Hypothalamus (tissue), 51 donors: ENCODE data around the gene TNS3.
A peak's percentile ranks its signal among the peaks of the same experiment; 100 is the strongest.

Experiments
- DNase-seq, 51 donors: peaks; one replicate each; lab custom pipeline; 2025; lab: John Stamatoyannopoulos, UW

TNS3 gene

GRCh38 chr7:47458057-47458456 lies 123.9 kb downstream of the TNS3 start:
- DNase-seq = no peak

DNA sequence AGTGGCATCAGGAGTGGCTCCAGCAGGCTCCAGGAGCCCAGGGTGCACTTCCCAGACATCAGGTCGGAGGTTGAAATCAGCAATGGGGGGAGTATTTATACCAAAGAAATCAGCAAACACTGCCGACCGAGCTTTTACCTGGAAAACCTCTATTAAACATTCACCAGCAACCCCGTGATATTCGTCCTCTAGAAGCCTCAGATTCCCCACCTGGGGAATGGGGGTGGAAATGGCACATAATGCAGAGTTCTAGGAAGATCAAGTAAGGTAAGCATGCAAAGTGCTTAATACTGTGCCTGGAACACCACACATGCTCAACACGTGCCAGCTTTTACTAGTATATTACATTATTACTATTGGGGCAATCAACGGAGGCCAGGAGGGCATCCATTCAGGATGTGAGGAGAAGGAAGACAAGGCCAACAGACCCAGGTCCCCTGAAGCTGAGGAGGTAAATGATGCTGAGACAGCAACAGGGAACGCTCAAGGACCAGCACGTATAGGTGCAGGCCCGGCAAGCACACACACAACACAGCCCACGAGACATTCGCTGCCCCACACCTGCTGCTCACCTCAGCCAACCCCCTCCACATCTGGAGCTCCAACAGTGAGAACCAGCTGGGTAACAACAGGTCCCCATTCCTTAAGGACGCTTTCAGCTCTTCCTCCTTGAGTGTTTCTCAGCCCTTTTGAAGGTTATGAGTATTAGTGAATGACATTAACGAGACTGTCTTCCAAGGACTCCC lies 125.5 kb downstream of the TNS3 start:
- DNase-seq = no peak

GRCh38 chr7:47455872-47456185 lies 126.1 kb downstream of the TNS3 start:
- no peak for DNase-seq

- DNase-seq = no peak
These were observed 126.7 kb downstream of the TNS3 start for GRCh38 chr7:47454974-47455871.

- DNase-seq = no peak
These were observed 127.6 kb downstream of the TNS3 start for GRCh38 chr7:47454069-47454973.

DNA sequence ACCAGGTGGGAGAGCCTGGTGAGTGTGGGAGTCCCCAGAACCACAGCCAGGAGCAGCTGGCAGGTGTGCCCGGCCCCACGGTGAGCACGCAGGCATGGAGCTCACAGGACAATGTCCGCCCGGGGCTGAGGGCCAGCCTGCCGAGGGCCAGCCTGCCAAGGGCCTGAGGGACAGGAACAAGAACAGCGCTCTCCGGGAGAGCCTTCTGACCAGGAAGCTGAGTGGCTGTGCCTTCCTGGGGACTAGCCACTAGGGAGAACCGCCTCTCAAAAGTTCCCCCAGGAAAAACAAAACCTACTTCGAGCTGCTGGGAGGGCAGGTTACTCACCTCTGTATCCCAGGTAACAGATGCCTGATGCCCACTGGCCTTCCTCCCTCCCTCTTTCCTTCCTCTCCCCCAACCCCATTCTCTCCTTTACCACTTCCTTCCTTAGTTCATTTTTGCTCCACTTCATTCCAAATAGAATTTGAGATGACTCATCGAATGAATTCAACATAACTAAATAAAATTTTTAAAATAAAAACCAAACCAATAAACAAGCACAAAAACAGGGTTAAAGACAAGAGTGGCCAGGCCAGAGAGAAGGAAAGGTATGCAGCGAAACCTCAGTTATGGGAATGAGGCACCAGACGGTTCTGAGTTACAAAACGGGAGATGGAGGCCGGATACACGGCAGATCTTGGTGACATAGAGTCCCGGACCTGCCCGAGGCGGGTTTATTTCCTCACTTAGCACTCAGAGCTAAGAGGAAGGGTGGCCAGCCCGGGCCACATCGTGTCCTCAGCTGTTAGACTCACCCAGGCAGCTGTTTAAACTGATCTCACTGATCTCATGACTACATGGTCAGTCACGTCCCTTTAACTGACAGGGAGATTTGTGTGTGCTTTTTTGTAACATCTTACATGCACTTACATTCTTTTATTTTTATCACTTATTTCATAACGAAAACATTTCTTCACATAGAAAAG lies 128.5 kb downstream of the TNS3 start:
- DNase-seq = peak in 21 of 51 donors; percentile 9 to 52 (median 33)

DNA sequence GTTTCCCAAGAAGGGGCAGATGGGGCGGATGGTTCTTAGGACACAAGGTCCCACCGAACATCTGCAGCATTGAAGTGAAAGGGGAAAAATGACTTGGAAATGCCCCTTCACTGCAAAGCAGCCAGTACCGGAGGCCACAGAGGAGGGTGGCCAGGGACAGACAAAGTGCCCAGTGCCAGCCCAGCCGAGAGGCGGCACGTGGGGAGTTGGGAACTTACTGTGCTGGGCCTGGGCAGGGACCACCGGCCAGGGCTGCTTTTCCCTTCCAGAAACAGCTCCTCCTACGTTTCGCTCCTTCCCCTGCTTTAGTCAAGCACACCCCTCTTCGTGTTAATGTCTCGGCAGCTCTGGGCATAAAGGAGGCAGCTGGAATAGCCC lies 129.2 kb downstream of the TNS3 start:
- DNase-seq = peak in 7 of 51 donors; percentile 16 to 52 (median 29)

- no peak for DNase-seq
These were observed 129.6 kb downstream of the TNS3 start for GRCh38 chr7:47452295-47452694.

GRCh38 chr7:47451851-47452205 lies 130.1 kb downstream of the TNS3 start:
- DNase-seq = no peak

DNA sequence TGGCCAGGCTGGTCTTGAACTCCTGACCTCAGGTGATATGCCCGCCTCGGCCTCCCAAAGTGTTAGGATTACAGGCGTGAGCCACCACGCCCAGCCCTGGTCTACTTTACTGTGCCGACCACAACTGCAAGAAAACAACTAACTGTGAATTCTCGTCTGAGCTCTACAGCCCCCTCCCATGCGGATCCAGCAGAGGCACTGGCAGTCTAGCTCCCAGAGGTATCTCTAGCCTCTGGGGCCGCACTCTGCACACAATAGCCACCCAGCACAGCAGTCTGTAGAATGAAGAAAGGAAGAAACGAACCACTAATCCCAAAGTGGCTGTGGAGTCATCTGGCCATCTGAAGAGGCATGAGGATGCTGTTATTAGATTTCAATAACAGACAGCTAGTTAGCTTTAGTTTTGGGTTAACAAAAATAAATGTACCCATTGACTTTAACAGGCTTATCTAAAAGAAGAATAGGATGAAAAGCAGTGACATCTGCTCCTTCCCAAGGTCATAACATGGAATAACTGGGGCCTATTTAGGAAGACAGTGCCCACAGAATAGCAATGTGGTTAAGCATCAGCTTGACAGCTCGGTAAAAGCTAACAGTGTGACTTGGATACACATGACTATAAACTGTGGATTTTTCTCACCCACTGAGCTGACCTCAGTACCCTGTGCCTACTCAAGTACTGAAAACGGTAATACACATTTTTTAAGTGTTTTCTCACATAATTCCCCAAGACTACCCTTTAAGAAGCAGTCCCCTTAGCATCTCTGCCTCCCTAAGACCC lies 131.9 kb downstream of the TNS3 start:
- no peak for DNase-seq

- DNase-seq = no peak
These were observed 132.9 kb downstream of the TNS3 start for GRCh38 chr7:47448971-47449370.

DNA sequence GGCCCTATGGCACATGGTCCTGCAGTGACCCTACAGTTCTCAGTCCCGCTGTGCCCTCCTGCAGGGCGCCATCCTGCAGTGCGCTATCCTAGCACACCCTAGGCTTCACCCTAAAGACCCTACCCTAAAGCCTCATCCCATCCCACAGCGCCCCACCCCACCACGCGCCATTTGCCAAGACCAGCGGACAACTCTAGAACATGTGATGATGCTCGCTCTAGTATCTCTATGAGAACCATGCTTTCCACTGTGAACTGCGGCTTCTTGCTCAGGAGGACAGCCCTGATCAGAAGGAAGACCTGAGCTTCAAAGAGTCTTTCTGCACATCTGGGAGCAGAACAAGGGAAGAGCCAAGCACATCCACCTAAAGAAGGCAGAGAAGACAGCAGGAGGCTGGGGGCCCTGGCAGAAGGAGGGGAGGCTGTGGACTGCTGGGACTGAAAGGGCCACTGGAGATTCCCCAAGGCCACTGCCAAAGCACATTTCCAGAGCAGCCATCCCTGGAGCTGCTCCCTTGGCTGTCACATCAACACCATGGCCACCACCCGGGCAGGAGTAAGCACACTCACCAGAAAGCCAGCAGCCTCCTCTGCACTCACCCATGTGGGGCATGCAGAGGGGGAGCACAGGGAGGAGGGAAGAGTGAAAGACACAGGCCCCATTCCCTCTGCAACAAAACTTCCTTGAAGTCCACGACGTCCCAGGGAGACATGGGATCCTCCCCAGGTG lies 134.1 kb downstream of the TNS3 start:
- DNase-seq = no peak

GRCh38 chr7:47446871-47447466 lies 134.9 kb downstream of the TNS3 start:
- no peak for DNase-seq

- no peak for DNase-seq
These were observed 137.4 kb downstream of the TNS3 start for GRCh38 chr7:47444376-47445098.

DNA sequence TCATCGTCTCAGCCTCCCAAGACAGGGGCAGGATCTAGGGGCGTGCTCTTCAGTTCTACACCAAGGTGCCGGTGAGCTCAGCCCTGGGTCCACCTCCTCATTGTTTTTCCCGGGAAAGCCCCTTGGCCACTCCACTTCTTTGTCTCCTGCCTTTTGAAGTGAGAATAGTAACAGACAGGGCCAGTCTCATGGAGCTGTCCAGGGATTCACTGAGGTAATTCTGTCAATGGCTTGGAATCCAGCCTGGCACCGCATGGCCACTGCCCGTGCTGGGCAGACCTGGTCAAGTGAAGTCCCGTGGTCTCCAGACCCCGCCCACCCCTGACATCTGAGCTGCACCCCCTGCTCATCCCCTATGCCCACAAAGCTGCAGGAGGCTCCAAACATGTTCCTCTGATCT lies 138.9 kb downstream of the TNS3 start:
- no peak for DNase-seq

DNA sequence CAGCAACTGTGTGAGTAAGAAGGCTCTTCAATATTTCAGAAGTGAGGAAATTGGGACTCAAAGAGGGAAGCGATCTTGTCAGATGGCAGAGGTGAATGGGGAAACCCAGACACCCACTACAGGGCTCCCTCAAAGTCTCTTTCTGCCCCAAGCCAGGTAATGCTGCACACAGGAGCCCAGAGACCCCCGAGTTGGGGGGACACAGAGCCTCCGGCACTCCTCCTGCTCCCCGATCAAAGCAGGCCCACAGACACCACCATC lies 139.4 kb downstream of the TNS3 start:
- no peak for DNase-seq

- no peak for DNase-seq
These were observed 139.9 kb downstream of the TNS3 start for GRCh38 chr7:47441796-47442604.
